NB4 (cell line): ENCODE results near the gene CTNND2.

ENCODE experiments used
- DNase-seq: peaks from one replicate; pipeline ENCODE4 v3.0.0; 2010; ENCODE audit warnings: low read depth
- H3K4me3 ChIP-seq: one replicate; pipeline ENCODE4 v1.5.1; 2011; ENCODE audit warnings: mild to moderate bottlenecking, low read depth, low read length, moderate library complexity
- CTCF ChIP-seq: IDR thresholded peaks from one replicate; pipeline ENCODE4 v1.5.1; 2012; ENCODE audit warnings: low read depth, low read length
- MYC ChIP-seq: IDR thresholded peaks from 2 replicates; pipeline ENCODE4 v1.6.1; 2011; ENCODE audit warnings: low read depth, low read length
- POLR2A ChIP-seq: IDR thresholded peaks from 2 replicates; pipeline ENCODE4 v1.6.1; 2011; ENCODE audit warnings: mild to moderate bottlenecking; ENCODE audit not compliant: insufficient read length; ENCODE audit errors: extremely low read depth
- TF ChIP-seq, protein P1 (sequence below): IDR thresholded peaks from 2 replicates; pipeline ENCODE4 v1.6.1; 2011; ENCODE audit warnings: low read depth, low read length

Gene CTNND2

GRCh38 chr5:10999714-11000113 is 904.5 kb downstream of the CTNND2 start:
- TF ChIP-seq MYC (no peak), POLR2A (no peak), CTCF (no peak)
- TF ChIP-seq, protein P1, sequence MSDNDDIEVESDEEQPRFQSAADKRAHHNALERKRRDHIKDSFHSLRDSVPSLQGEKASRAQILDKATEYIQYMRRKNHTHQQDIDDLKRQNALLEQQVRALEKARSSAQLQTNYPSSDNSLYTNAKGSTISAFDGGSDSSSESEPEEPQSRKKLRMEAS: no peak
- DNase-seq: no peak
- H3K4me3 ChIP-seq: no peak overlapping the region

DNA sequence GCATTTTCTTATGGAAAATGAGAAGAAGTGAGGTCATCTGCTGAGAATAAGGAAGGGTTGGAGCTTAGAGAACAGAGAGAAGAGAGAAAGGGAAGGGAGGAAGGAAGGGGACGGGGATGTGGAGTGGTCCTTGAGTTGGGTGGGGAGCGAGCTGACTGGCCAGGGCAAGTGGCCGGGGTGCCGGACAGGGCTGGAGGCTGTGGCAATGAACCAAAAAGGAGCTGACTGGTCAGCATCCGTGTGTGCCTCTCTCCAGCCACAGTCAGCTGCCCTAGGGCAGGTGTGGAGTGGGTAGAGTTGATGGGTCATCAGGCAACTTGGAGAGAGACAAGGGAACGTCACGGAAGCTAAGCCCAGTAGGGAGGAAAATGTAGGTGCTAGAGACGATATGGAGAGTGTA is 908.4 kb downstream of the CTNND2 start:
- TF ChIP-seq POLR2A: no peak
- TF ChIP-seq CTCF: no peak
- TF ChIP-seq, protein P1: no peak
- TF ChIP-seq MYC: no peak
- H3K4me3 ChIP-seq: no peak overlapping the region
- DNase-seq: no peak

- DNase-seq: no peak
- H3K4me3 ChIP-seq: no peak overlapping the region
- TF ChIP-seq CTCF (no peak), MYC (no peak), POLR2A (no peak)
- TF ChIP-seq, protein P1: no peak
Observed at GRCh38 chr5:10994091-10994986, 909.9 kb downstream of the CTNND2 start.

GRCh38 chr5:10990634-10991033 is 913.6 kb downstream of the CTNND2 start:
- H3K4me3 ChIP-seq: no peak overlapping the region
- DNase-seq: no peak
- no peak for TF ChIP-seq MYC
- TF ChIP-seq CTCF: no peak
- TF ChIP-seq, protein P1: no peak
- no peak for TF ChIP-seq POLR2A

DNA sequence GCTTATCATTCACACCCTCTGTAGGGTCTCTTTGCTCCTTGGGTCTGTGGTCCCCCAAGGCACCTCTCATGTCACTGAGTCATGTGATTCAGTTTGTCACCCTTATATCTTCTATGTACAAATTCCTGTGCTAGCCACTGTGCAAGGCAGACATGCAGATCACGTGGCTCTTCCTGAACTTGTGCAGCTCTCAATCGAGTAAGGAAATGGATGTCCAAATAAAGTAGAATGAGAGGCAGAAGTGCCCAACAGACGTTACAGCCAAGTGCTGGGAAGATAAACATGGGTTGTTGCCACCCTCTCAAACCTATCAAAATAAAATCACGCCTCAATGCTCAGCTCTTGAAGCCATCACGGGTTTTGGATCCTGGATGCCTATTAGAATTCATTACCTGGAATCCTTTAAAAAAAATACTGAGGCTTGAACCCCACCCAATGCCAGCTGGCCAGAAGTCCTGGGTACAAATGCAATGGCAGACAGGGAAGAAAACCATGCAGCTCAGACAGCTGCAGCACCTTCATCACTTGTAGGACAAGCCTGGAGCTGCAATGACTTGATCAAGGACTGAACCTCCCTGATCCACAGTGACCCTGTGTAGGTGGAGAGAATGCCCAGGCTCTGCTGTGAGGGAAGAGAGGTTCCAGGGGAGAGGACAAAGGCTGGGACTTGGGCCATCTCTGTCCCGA is 914.5 kb downstream of the CTNND2 start:
- TF ChIP-seq, protein P1: peak; percentile 52
- no peak for TF ChIP-seq POLR2A
- DNase-seq: no peak
- H3K4me3 ChIP-seq: no peak overlapping the region

DNA sequence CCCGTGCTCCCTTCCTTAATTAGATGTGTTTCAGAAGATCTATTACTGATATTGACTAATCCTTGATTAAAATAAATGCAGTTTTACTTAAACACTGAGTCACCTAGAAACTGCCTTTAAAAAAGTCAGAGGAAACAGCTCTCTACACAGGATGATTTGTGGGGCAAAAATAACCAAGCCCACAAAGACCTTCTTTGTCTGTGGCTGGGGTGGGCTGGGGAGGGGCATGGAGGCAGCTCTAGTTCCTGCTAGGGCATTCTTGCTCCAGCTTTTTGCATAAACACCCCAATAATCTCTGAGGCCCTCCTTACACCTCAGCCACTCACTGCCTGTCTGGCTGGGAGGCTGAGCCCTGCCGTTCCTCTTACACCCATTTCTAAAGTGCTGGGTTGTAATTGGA is 915.6 kb downstream of the CTNND2 start:
- no peak overlapping the region for H3K4me3 ChIP-seq
- no peak for DNase-seq
- TF ChIP-seq, protein P1: no peak
- TF ChIP-seq MYC: no peak
- TF ChIP-seq CTCF: no peak
- no peak for TF ChIP-seq POLR2A
